ENCODE measurements around the gene RIPPLY2.

GRCh38 chr6:83824831-83825230 lies 28.3 kb upstream of the RIPPLY2 start:
- TF ChIP-seq CTCF (IDR thresholded peaks at IDR 0.05) (no peak), POLR2A (IDR thresholded peaks at IDR 0.05) (no peak)
